ENCODE data around the gene AKAP12.

The AKAP12 gene

GRCh38 chr6:151327101-151327500 lies 87.3 kb downstream of the AKAP12 start:
- TF ChIP-seq FOXA1 (IDR thresholded peaks at IDR 0.05) = no peak
- no peak for TF ChIP-seq BHLHE40 (IDR thresholded peaks at IDR 0.05; ENCODE audit: borderline replicate concordance)
- no peak for TF ChIP-seq TARDBP (IDR thresholded peaks at IDR 0.05)
- TF ChIP-seq HDGF (IDR thresholded peaks at IDR 0.05; ENCODE audit: borderline replicate concordance) = no peak
- TF ChIP-seq LEF1 (IDR thresholded peaks at IDR 0.05; ENCODE audit: borderline replicate concordance) = no peak
- no peak for TF ChIP-seq SP1 (IDR thresholded peaks at IDR 0.05)
- no peak for TF ChIP-seq ARNT (IDR thresholded peaks at IDR 0.05)
- no peak for TF ChIP-seq FOXM1 (IDR thresholded peaks at IDR 0.05; ENCODE audit: borderline replicate concordance)
- TF ChIP-seq NFRKB (IDR thresholded peaks at IDR 0.05) = no peak
- TF ChIP-seq L3MBTL2 (conservative IDR thresholded peaks at IDR 0.05) = no peak
- TF ChIP-seq CTBP1 (IDR thresholded peaks at IDR 0.05; ENCODE audit: borderline replicate concordance) = no peak
- no peak for TF ChIP-seq PKNOX1 (IDR thresholded peaks at IDR 0.05)
- TF ChIP-seq ZNF384 (IDR thresholded peaks at IDR 0.05) = no peak
- TF ChIP-seq ELF4 (IDR thresholded peaks at IDR 0.05) = no peak
- no peak for TF ChIP-seq FOXK2 (IDR thresholded peaks at IDR 0.05)
- no peak for TF ChIP-seq SUZ12 (IDR thresholded peaks at IDR 0.05)
- CTCF ChIA-PET = interaction anchor here (1.0 to 3.4 kb wide), 3 partner anchors 9 to 435 kb away, joined by 3 to 42 read pairs (median 7); no protein-coding TSS in a partner anchor
- DNase-seq (ENCODE audit: extremely low spot score) = no peak
- POLR2A ChIA-PET = no interaction called here

DNA sequence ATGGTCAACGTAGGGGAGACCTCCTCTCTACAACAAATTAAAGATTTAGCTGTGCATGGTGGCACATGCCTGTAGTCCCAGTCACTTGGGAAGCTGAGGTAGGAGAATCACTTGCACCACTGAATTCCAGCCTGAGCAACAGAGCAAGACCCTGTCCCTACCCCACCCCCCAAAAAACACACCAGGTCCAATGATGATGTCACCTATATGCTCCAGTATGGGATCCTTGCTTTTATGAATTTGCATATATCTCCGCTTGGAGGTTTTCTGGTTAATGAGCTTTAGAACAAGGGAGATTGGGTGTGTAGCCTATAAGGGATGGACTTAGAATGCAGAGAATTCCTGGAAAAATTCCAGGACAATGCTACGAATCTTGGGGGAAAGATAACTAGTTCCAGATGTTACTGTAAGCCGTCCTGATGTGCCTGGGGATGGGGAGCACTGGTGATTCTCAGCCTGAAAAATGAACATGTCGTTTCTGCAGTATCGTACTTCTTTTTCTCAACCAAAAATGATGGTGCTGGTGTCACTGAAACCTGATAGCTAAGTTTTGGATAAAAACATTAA lies 90.4 kb downstream of the AKAP12 start:
- ChIA-PET CTCF (interaction anchor here (0.6 to 3.5 kb wide), 3 partner anchors 12 to 568 kb away, joined by 3 to 11 read pairs (median 3); no protein-coding TSS in a partner anchor), POLR2A (interaction anchor here (0.6 to 1.2 kb wide), 2 partner anchors 13 to 59 kb away, joined by 3 to 4 read pairs; no protein-coding TSS in a partner anchor)
- no peak for TF ChIP-seq FOXA1 (IDR thresholded peaks at IDR 0.05)
- no peak for TF ChIP-seq SUZ12 (IDR thresholded peaks at IDR 0.05)
- no peak for TF ChIP-seq FOXM1 (IDR thresholded peaks at IDR 0.05; ENCODE audit: borderline replicate concordance)
- TF ChIP-seq LEF1 (IDR thresholded peaks at IDR 0.05; ENCODE audit: borderline replicate concordance) = no peak
- TF ChIP-seq HDGF (IDR thresholded peaks at IDR 0.05; ENCODE audit: borderline replicate concordance) = no peak
- no peak for TF ChIP-seq L3MBTL2 (conservative IDR thresholded peaks at IDR 0.05)
- TF ChIP-seq NFRKB (IDR thresholded peaks at IDR 0.05) = no peak
- TF ChIP-seq FOXK2 (IDR thresholded peaks at IDR 0.05) = no peak
- no peak for TF ChIP-seq ARNT (IDR thresholded peaks at IDR 0.05)
- TF ChIP-seq ELF4 (IDR thresholded peaks at IDR 0.05) = no peak
- TF ChIP-seq CTBP1 (IDR thresholded peaks at IDR 0.05; ENCODE audit: borderline replicate concordance) = no peak
- no peak for TF ChIP-seq TARDBP (IDR thresholded peaks at IDR 0.05)
- no peak for TF ChIP-seq PKNOX1 (IDR thresholded peaks at IDR 0.05)
- TF ChIP-seq ZNF384 (IDR thresholded peaks at IDR 0.05) = no peak
- TF ChIP-seq BHLHE40 (IDR thresholded peaks at IDR 0.05; ENCODE audit: borderline replicate concordance) = no peak
- no peak for TF ChIP-seq SP1 (IDR thresholded peaks at IDR 0.05)
- DNase-seq (ENCODE audit: extremely low spot score) = no peak

- CTCF ChIA-PET = interaction anchor here (0.6 to 1.0 kb wide), 2 partner anchors 9 to 323 kb away, joined by 4 to 7 read pairs; no protein-coding TSS in a partner anchor
- no peak for DNase-seq (ENCODE audit: extremely low spot score)
- TF ChIP-seq SP1 (IDR thresholded peaks at IDR 0.05) = no peak
- TF ChIP-seq HDGF (IDR thresholded peaks at IDR 0.05; ENCODE audit: borderline replicate concordance) = no peak
- TF ChIP-seq FOXK2 (IDR thresholded peaks at IDR 0.05) = no peak
- no peak for TF ChIP-seq ARNT (IDR thresholded peaks at IDR 0.05)
- no peak for TF ChIP-seq FOXA1 (IDR thresholded peaks at IDR 0.05)
- no peak for TF ChIP-seq ZNF384 (IDR thresholded peaks at IDR 0.05)
- no peak for TF ChIP-seq ELF4 (IDR thresholded peaks at IDR 0.05)
- TF ChIP-seq BHLHE40 (IDR thresholded peaks at IDR 0.05; ENCODE audit: borderline replicate concordance) = no peak
- TF ChIP-seq CTBP1 (IDR thresholded peaks at IDR 0.05; ENCODE audit: borderline replicate concordance) = no peak
- no peak for TF ChIP-seq L3MBTL2 (conservative IDR thresholded peaks at IDR 0.05)
- TF ChIP-seq LEF1 (IDR thresholded peaks at IDR 0.05; ENCODE audit: borderline replicate concordance) = no peak
- TF ChIP-seq TARDBP (IDR thresholded peaks at IDR 0.05) = no peak
- TF ChIP-seq NFRKB (IDR thresholded peaks at IDR 0.05) = no peak
- TF ChIP-seq FOXM1 (IDR thresholded peaks at IDR 0.05; ENCODE audit: borderline replicate concordance) = no peak
- TF ChIP-seq PKNOX1 (IDR thresholded peaks at IDR 0.05) = no peak
- no peak for TF ChIP-seq SUZ12 (IDR thresholded peaks at IDR 0.05)
- POLR2A ChIA-PET = no interaction called here
Measured at GRCh38 chr6:151335930-151336329, 96.2 kb downstream of the AKAP12 start.

DNA sequence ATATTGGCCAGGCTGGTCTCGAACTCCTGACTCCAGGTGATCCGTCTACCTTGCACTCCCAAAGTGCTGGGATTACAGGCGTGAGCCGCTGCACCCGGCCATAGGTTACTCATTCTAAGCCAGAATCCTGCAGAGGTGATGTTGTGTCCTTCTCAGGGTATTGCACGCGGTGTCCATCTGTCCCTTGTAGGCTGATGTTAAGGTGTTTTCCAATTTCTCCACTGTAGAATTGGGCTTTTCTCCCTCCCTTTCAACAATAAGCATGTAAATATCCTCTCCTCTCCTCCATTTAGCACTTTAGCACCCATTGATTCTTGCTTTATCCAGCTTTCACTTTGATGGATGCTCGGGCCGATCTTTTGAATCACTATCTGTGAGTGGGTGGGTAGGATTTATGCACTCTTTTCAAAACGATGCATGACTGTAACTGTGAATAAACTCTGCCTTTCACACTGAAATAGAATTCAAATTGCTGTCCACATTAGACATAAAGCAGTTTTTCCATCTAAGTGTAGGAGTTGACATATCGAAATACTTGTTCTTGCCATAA lies 99.0 kb downstream of the AKAP12 start:
- TF ChIP-seq ELF4 (IDR thresholded peaks at IDR 0.05) (no peak), SP1 (IDR thresholded peaks at IDR 0.05) (no peak), FOXK2 (IDR thresholded peaks at IDR 0.05) (no peak), PKNOX1 (IDR thresholded peaks at IDR 0.05) (no peak), L3MBTL2 (conservative IDR thresholded peaks at IDR 0.05) (no peak), ARNT (IDR thresholded peaks at IDR 0.05) (no peak), TARDBP (IDR thresholded peaks at IDR 0.05) (no peak), SUZ12 (IDR thresholded peaks at IDR 0.05) (no peak), LEF1 (IDR thresholded peaks at IDR 0.05; ENCODE audit: borderline replicate concordance) (no peak), CTBP1 (IDR thresholded peaks at IDR 0.05; ENCODE audit: borderline replicate concordance) (no peak), BHLHE40 (IDR thresholded peaks at IDR 0.05; ENCODE audit: borderline replicate concordance) (no peak), FOXA1 (IDR thresholded peaks at IDR 0.05) (no peak)
- ChIA-PET POLR2A (no interaction called here), CTCF (interaction anchor here (1.2 kb wide), 1 partner anchor 14 kb away, joined by 7 read pairs; no protein-coding TSS in a partner anchor)
- DNase-seq (ENCODE audit: extremely low spot score) = no peak

- ChIA-PET POLR2A (interaction anchor here (0.6 kb wide), 1 partner anchor 10 kb away, joined by 3 read pairs; no protein-coding TSS in a partner anchor), CTCF (no interaction called here)
- TF ChIP-seq ELF4 (IDR thresholded peaks at IDR 0.05) = no peak
- TF ChIP-seq ARNT (IDR thresholded peaks at IDR 0.05) = no peak
- DNase-seq (ENCODE audit: extremely low spot score) = no peak
Measured at GRCh38 chr6:151339369-151339768, 99.6 kb downstream of the AKAP12 start.

Measured in HEK293T (cell line).